Hepatic stellate cell (primary cell): ENCODE measurements around the gene GNAL.

ENCODE experiments used
- DNase-seq: peaks from one replicate; pipeline ENCODE4 v3.0.0; 2011; ENCODE audit warnings: low spot score

Gene GNAL

GRCh38 chr18:11761553-11761952 is 72.5 kb downstream of the GNAL start:
- DNase-seq, result no peak

DNA sequence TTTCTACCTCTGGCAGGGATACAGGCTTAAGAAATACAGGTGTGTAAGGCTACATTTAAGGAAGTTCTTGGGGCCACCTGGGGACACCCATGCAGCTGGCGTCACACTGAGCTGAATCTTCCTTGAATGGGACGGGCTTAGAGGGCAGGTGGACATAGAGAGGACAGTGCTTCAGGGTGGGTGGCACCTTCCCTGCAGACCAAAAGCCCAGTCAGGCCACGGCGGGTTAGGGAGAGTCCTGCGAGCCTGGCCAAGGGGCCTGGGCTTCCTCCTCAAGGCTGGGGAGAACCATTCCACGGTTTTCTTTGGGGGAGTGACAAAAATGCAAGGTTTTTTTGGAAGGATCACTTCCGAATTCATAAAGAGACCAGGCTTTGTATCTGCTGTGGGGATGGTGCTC is 73.4 kb downstream of the GNAL start:
- no peak for DNase-seq

- no peak for DNase-seq
Observed at GRCh38 chr18:11767329-11767728, 78.3 kb downstream of the GNAL start.

GRCh38 chr18:11767935-11768334 is 78.9 kb downstream of the GNAL start:
- no peak for DNase-seq

GRCh38 chr18:11775436-11776174 is 86.5 kb downstream of the GNAL start:
- DNase-seq, result no peak

DNA sequence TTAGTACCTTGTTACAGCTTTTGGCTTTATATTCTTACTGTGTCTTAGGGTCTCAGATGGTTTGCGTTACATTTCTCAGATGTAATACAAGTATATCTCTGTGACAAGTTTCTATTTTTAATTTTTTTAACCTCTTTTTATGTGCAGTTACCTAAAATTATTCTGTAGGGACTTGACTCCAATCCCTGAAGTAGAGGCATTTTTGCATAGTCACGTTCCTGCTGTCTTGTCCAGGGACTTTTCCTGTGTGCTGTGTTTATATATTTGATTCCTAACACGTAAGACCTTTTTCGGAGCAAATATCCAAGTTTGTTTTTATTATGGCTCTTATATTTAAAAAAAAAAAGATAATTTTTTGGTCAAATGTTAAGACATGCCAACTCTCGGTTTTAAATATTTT is 91.0 kb downstream of the GNAL start:
- DNase-seq, result no peak

- no peak for DNase-seq
Observed at GRCh38 chr18:11783716-11784331, 94.8 kb downstream of the GNAL start.

GRCh38 chr18:11784674-11785304 is 95.7 kb downstream of the GNAL start:
- no peak for DNase-seq

- DNase-seq, result no peak
Observed at GRCh38 chr18:11785444-11786055, 96.5 kb downstream of the GNAL start.

DNA sequence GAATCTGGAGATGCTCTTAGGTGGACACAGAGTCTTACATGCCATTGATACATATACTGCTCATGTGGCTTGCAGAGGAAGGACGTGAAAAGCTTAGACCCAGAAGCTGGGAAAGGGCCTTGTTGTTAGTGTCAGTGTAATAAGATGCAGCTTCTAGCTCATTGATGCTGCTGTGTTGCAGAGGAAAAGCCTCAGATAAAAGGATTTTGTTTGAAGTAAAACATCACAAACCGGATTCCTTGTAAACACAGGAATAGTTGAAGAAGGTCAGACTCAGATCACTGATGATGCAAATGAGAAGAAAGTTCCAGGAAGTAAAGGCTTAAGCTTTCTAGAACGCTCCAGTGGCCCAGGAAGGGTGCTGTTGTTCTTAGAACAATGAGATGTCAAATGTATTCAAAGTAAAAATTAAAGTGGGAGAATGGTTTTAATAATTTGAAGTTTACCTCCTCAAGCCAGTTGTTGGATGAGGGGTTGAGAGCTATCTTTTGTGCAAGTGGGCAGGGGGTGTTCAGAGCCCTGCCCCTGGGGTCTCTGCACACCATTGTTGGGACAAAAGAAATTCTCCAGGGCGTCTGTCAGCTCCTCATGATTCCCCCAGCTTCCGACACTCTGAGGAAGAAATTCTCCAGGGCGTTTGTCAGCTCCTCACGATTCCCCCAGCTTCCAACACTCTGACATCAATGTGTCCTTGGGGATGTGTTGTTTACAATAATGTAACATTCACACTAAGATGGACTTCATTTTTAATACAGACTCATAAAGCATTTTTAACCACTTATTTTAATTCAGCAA is 100.8 kb downstream of the GNAL start:
- DNase-seq, result no peak

GRCh38 chr18:11791131-11791530 is 102.1 kb downstream of the GNAL start:
- no peak for DNase-seq

- no peak for DNase-seq
Observed at GRCh38 chr18:11792632-11793031, 103.6 kb downstream of the GNAL start.

GRCh38 chr18:11794195-11794594 is 105.1 kb downstream of the GNAL start:
- DNase-seq, result no peak

DNA sequence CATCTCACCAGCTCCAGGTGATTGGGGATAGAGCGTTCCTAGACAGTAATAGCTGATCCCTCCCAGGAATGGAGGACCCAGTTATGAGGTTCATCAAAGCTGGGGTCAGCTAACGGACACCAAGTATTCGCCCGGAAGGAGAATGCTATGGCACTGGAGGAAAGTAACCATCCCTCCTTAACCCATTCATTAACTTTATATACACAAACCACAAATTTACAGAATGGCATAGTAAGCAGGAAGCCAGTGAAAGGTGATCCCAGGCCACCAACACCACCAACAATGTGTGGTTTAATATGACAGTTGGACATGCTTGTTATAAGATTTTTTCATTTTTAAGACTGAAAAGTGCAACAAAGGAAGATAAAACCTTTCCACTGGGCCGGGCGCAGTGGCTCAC is 106.9 kb downstream of the GNAL start:
- no peak for DNase-seq

GRCh38 chr18:11798271-11798670 is 109.2 kb downstream of the GNAL start:
- no peak for DNase-seq

DNA sequence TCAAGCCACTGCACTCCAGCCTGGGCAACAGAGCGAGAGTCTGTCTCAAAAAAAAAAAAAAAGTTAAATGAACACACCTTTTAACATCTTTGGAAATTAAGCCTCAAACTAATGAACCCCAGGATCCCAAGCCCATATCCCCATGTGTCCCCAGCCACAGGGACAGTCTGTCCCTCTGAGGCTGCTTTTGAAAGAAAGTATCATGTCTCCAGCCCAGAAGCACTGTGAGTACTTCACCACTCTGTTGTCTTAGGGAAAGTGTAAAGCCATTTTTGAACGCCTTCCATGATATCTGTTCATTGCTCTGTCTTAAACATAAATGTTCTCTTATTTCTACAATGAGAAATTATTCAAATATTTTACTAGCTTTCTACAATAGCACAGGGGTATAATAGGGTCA is 110.0 kb downstream of the GNAL start:
- DNase-seq, result no peak

DNA sequence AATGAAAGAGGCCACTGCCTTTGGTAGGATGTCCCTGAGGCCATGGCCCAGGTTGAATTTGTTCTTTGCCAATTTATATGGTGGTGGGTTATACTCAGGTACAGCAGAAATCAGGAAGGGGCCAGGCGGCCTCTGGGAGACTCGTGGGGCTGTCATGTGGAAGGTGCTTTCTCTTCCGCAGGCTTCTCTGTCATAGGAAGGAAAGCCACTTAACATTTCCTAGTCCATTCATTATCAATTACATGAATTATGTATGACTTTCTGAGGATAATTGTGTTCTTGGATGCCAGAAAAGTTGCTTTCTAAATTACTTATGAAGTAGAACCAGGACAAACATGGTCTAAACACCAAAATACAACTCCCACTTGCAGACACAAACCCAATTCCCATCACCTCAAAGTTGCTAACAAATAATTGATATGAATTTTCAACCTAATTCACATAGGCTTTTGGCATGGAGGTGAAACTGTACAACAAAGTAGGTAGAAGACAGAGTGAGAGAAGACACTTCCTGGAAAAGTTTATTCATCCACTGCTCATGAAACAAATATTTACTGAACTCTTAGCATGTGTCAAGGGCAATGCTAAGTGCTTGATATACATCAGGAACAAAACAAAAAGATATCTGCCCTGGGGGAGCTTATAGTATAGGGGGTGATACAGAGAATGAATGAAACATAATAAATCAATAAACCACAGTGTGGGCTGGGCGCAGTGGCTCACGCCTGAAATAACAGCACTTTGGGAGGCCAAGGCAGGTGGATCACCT is 111.7 kb downstream of the GNAL start:
- no peak for DNase-seq

- DNase-seq, result no peak
Observed at GRCh38 chr18:11801573-11801972, 112.5 kb downstream of the GNAL start.

- DNase-seq, result no peak
Observed at GRCh38 chr18:11802158-11802557, 113.1 kb downstream of the GNAL start.

- DNase-seq, result no peak
Observed at GRCh38 chr18:11802586-11802985, 113.5 kb downstream of the GNAL start.

DNA sequence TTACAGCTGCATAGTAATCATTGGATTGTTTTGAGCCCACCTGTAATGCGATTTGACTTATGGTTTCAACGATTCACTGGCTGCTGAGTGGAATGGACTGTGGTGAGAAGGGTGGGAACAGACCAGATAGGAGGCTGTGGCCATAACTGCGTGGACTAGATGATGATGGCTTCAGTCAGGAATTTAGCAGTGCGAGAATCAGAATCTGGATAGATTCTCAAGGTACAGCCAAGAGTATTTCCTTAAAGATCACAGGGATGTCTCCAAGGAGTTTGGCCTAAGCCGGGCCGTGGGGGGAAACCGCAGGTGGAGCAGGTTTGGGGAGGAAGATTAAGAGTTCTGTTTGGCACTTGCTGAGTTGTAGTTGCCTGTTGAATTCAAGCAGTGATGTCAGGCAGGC is 118.2 kb downstream of the GNAL start:
- DNase-seq, result no peak
